Omental fat pad (tissue), 4 donors: Measurements from ENCODE around the gene NFIX. TPM values are rescaled to one million over a fixed set of nuclear protein-coding genes. Genes with fewer than 3 reads are reported as not detected.

Experiments
- ATAC-seq: fragments of 150-250 bp; one replicate; pipeline ENCODE4 v1.9.1; 2016; ENCODE audit warnings: mild to moderate bottlenecking, moderate library complexity; ENCODE audit not compliant: low FRiP score
- DNase-seq: peaks from one replicate; pipeline ENCODE4 v3.0.0-alpha.2; 2019; ENCODE audit warnings: low spot score
- CTCF ChIP-seq, 3 donors: fragments of 450-650 bp; IDR thresholded peaks; one replicate each; pipeline ENCODE4 v1.5.1; 2016 to 2017; ENCODE audit warnings: antibody characterized with exemption in 3 of 3, mild to moderate bottlenecking in 3 of 3, moderate library complexity in 2 of 3
- total RNA-seq, 4 donors: library from RNA; depleted of rRNA; stranded (reverse); fragments of >200 nt; gene quantifications; one replicate each; pipeline ENCODE4 v1.1.0, GENCODE V29; 2016

The NFIX gene
- total RNA-seq, 4 donors from 2014 or later: 39.5 to 53.1 (median 43.0) TPM

- no peak for TF ChIP-seq CTCF (IDR thresholded peaks at IDR 0.05)
- no peak for DNase-seq
- ATAC-seq: no peak
Measured at GRCh38 chr19:13095934-13096927, 101.0 kb downstream of the NFIX start.

DNA sequence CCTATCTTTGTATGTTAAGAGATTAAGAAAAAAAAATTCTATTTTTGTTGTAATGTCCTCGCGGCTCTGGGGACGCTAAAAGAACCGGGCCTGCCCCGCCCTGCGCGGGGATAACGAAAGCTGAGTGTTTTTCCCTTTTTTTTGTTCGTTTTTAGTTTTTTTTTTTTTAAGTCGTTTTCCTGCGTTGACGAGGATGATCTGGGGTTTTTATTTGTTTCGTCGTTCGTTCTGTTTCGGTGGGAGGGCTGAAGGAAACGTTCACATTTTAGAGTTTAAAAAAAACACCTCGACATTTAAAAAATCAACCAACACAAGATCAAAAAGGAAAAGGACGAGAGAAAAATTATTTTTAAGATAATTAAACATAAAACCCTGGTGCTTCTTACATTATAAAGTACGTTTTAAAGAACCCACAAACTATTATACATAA, 101.8 kb downstream of the NFIX start:
- ATAC-seq (no peak), DNase-seq (no peak)
- no peak for TF ChIP-seq CTCF (IDR thresholded peaks at IDR 0.05)

GRCh38 chr19:13097463-13098258, 102.4 kb downstream of the NFIX start:
- ATAC-seq (no peak), DNase-seq (peak; percentile 51)
- no peak for TF ChIP-seq CTCF (IDR thresholded peaks at IDR 0.05)

GRCh38 chr19:13098277-13099072, 103.2 kb downstream of the NFIX start:
- ATAC-seq: peak; percentile 5
- no peak for TF ChIP-seq CTCF (IDR thresholded peaks at IDR 0.05)
- no peak for DNase-seq

GRCh38 chr19:13099073-13099999, 104.1 kb downstream of the NFIX start:
- no peak for TF ChIP-seq CTCF (IDR thresholded peaks at IDR 0.05)
- no peak for ATAC-seq
- no peak for DNase-seq
